GM23338 (cell line): Measurements from ENCODE around the gene TSPAN7.
A peak's percentile ranks its signal among the peaks of the same experiment; 100 is the strongest.

Experiments
- CTCF ChIP-seq, 2 experiments: fragments of 200-600 bp in 1 of 2; sonication (generic) in 1 of 2; conservative IDR thresholded peaks; 2 replicates each; pipeline versions ENCODE4 v1.5.1 to v1.6.1; 2016 to 2017; ENCODE audit warnings: antibody characterized with exemption in 2 of 2, low read depth in 2 of 2, mild to moderate bottlenecking in 2 of 2, moderate library complexity in 1 of 2
- EZH2 ChIP-seq: fragments of 200-600 bp; sonication (generic); IDR thresholded peaks from one replicate; pipeline ENCODE4 v1.8.0; 2017; ENCODE audit warnings: antibody characterized with exemption, mild to moderate bottlenecking, low read depth; ENCODE audit not compliant: unreplicated experiment
- POLR2AphosphoS5 ChIP-seq: IDR thresholded peaks from 2 replicates; pipeline ENCODE4 v1.6.1; 2016; ENCODE audit warnings: antibody characterized with exemption, low read depth
- TF ChIP-seq, protein P1 (sequence below): IDR thresholded peaks from one replicate; pipeline ENCODE4 v1.6.1; 2018; ENCODE audit warnings: antibody characterized with exemption; ENCODE audit not compliant: unreplicated experiment

GRCh38 chrX:38717871-38718270 is 156.5 kb downstream of the TSPAN7 start:
- TF ChIP-seq EZH2 (no peak), CTCF (conservative IDR thresholded peaks at IDR 0.05; ENCODE audit: low read depth in 2 of 2) (peak; percentile 65 to 71), POLR2AphosphoS5 (no peak)
- TF ChIP-seq, protein P1, sequence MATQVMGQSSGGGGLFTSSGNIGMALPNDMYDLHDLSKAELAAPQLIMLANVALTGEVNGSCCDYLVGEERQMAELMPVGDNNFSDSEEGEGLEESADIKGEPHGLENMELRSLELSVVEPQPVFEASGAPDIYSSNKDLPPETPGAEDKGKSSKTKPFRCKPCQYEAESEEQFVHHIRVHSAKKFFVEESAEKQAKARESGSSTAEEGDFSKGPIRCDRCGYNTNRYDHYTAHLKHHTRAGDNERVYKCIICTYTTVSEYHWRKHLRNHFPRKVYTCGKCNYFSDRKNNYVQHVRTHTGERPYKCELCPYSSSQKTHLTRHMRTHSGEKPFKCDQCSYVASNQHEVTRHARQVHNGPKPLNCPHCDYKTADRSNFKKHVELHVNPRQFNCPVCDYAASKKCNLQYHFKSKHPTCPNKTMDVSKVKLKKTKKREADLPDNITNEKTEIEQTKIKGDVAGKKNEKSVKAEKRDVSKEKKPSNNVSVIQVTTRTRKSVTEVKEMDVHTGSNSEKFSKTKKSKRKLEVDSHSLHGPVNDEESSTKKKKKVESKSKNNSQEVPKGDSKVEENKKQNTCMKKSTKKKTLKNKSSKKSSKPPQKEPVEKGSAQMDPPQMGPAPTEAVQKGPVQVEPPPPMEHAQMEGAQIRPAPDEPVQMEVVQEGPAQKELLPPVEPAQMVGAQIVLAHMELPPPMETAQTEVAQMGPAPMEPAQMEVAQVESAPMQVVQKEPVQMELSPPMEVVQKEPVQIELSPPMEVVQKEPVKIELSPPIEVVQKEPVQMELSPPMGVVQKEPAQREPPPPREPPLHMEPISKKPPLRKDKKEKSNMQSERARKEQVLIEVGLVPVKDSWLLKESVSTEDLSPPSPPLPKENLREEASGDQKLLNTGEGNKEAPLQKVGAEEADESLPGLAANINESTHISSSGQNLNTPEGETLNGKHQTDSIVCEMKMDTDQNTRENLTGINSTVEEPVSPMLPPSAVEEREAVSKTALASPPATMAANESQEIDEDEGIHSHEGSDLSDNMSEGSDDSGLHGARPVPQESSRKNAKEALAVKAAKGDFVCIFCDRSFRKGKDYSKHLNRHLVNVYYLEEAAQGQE: no peak
